Mesenteric fat pad (tissue), 1 donor: Measurements from ENCODE around the gene INSIG2. TPM values are rescaled to one million over a fixed set of nuclear protein-coding genes. Genes with fewer than 3 reads are reported as not detected.

Experiments used
- DNase-seq: peaks from one replicate; pipeline ENCODE4 v3.0.0-alpha.2; 2020; ENCODE audit warnings: low spot score
- total RNA-seq: library from RNA; stranded (reverse); fragmentation: NEBNext Ultra II Directional; extraction: Animal tissue kit (Norgen Biotek cat#: 25700); gene quantifications from one replicate; pipeline ENCODE4 v1.2.1, GENCODE V29; 2021
- donor health status: DM: yes; HTN: yes; CAD: no.

INSIG2 gene
- total RNA-seq, 1 donor from 2014 or later, result 21.5 TPM

- DNase-seq, result no peak
Observed at GRCh38 chr2:118127250-118127649, 39.0 kb downstream of the INSIG2 start.

GRCh38 chr2:118128826-118129225 is 40.6 kb downstream of the INSIG2 start:
- DNase-seq, result no peak

- no peak for DNase-seq
Observed at GRCh38 chr2:118130385-118130784, 42.1 kb downstream of the INSIG2 start.

- DNase-seq, result no peak
Observed at GRCh38 chr2:118131771-118132170, 43.5 kb downstream of the INSIG2 start.

GRCh38 chr2:118133916-118134315 is 45.6 kb downstream of the INSIG2 start:
- DNase-seq, result no peak

GRCh38 chr2:118134650-118135049 is 46.4 kb downstream of the INSIG2 start:
- no peak for DNase-seq

- no peak for DNase-seq
Observed at GRCh38 chr2:118145207-118145606, 56.9 kb downstream of the INSIG2 start.

- peak; percentile 30 for DNase-seq
Observed at GRCh38 chr2:118145806-118146205, 57.5 kb downstream of the INSIG2 start.

GRCh38 chr2:118146315-118147283 is 58.3 kb downstream of the INSIG2 start:
- no peak for DNase-seq

GRCh38 chr2:118148133-118148532 is 59.9 kb downstream of the INSIG2 start:
- DNase-seq, result no peak

GRCh38 chr2:118148809-118149208 is 60.5 kb downstream of the INSIG2 start:
- no peak for DNase-seq

GRCh38 chr2:118150294-118150693 is 62.0 kb downstream of the INSIG2 start:
- peak; percentile 20 for DNase-seq

- DNase-seq, result no peak
Observed at GRCh38 chr2:118151831-118152230, 63.6 kb downstream of the INSIG2 start.

GRCh38 chr2:118153433-118153832 is 65.2 kb downstream of the INSIG2 start:
- DNase-seq, result no peak

GRCh38 chr2:118154176-118154575 is 65.9 kb downstream of the INSIG2 start:
- DNase-seq, result no peak

Other genes starting within 250 kb of the INSIG2 start
- gene CCDC93, start 74.4 kb upstream of the INSIG2 start, total RNA-seq, result 40.1 TPM